ENCODE results near the gene UMAD1.

The UMAD1 gene

GRCh38 chr7:7912937-7913336 is 272.4 kb downstream of the UMAD1 start:
- no peak for FAIRE-seq
- no peak for DNase-seq (ENCODE audit: insufficient read length, low spot score)

GRCh38 chr7:7913504-7913903 is 273.0 kb downstream of the UMAD1 start:
- DNase-seq (ENCODE audit: insufficient read length, low spot score): no peak
- FAIRE-seq: peak; percentile 21

GRCh38 chr7:7914547-7914946 is 274.0 kb downstream of the UMAD1 start:
- FAIRE-seq (no peak), DNase-seq (ENCODE audit: insufficient read length, low spot score) (no peak)

- no peak for FAIRE-seq
- DNase-seq (ENCODE audit: insufficient read length, low spot score): no peak
Measured at GRCh38 chr7:7916064-7916463, 275.5 kb downstream of the UMAD1 start.

GRCh38 chr7:7917593-7917992 is 277.0 kb downstream of the UMAD1 start:
- FAIRE-seq (no peak), DNase-seq (ENCODE audit: insufficient read length, low spot score) (no peak)

GRCh38 chr7:7918736-7919448 is 278.3 kb downstream of the UMAD1 start:
- FAIRE-seq: no peak

GRCh38 chr7:7919449-7919945 is 278.9 kb downstream of the UMAD1 start:
- DNase-seq (ENCODE audit: insufficient read length, low spot score) (no peak), FAIRE-seq (no peak)

More at GRCh38 chr7:7918736-7919448, 278.3 kb downstream of the UMAD1 start:
- no peak for DNase-seq (ENCODE audit: insufficient read length, low spot score)

GRCh38 chr7:7920056-7920455 is 279.5 kb downstream of the UMAD1 start:
- DNase-seq (ENCODE audit: insufficient read length, low spot score) (no peak), FAIRE-seq (no peak)

- FAIRE-seq: peak; percentile 100
Measured at GRCh38 chr7:7920481-7920880, 279.9 kb downstream of the UMAD1 start.

GRCh38 chr7:7921830-7922229 is 281.3 kb downstream of the UMAD1 start:
- no peak for DNase-seq (ENCODE audit: insufficient read length, low spot score)
- FAIRE-seq: peak; percentile 51

More at GRCh38 chr7:7920481-7920880, 279.9 kb downstream of the UMAD1 start:
- peak; percentile 37 for DNase-seq (ENCODE audit: insufficient read length, low spot score)

- DNase-seq (ENCODE audit: insufficient read length, low spot score): no peak
- FAIRE-seq: no peak
Measured at GRCh38 chr7:7922684-7923385, 282.3 kb downstream of the UMAD1 start.

- DNase-seq (ENCODE audit: insufficient read length, low spot score) (no peak), FAIRE-seq (peak; percentile 85)
Measured at GRCh38 chr7:7923818-7924217, 283.3 kb downstream of the UMAD1 start.

GRCh38 chr7:7924303-7924702 is 283.8 kb downstream of the UMAD1 start:
- no peak for FAIRE-seq

More at GRCh38 chr7:7924303-7924702, 283.8 kb downstream of the UMAD1 start:
- no peak for DNase-seq (ENCODE audit: insufficient read length, low spot score)
